Uterus (tissue), 4 donors: Measurements from ENCODE around the gene HHLA2. TPM values are rescaled to one million over a fixed set of nuclear protein-coding genes. Genes with fewer than 3 reads are reported as not detected.

Experiments
- DNase-seq, 2 donors: peaks; one replicate each; pipeline ENCODE4 v3.0.0-alpha.2; 2019 to 2020
- H3K27ac ChIP-seq, 2 donors: fragments of 200-600 bp; sonication (generic); 1 replicate in 1 of 2; 2 replicates in 1 of 2; pipeline ENCODE4 v1.5.1; 2016 to 2018
- H3K27me3 ChIP-seq, 2 donors: fragments of 200-600 bp; sonication (generic); one replicate each; pipeline ENCODE4 v1.5.1; 2018 to 2019; ENCODE audit warnings: control low read depth in 1 of 2
- H3K36me3 ChIP-seq, 2 donors: fragments of 200-600 bp; sonication (generic); one replicate each; pipeline ENCODE4 v1.5.1; 2019; ENCODE audit warnings: control low read depth in 1 of 2
- H3K4me1 ChIP-seq, 2 donors: fragments of 200-600 bp; sonication (generic); one replicate each; pipeline ENCODE4 v1.5.1; 2018 to 2019; ENCODE audit warnings: control low read depth in 1 of 2
- H3K4me3 ChIP-seq, 2 donors: fragments of 200-600 bp; sonication (generic); 1 replicate in 1 of 2; 2 replicates in 1 of 2; pipeline ENCODE4 v1.5.1; 2018 to 2019; ENCODE audit warnings: mild to moderate bottlenecking in 1 of 2
- H3K9me3 ChIP-seq, 2 donors: fragments of 200-600 bp; sonication (generic); one replicate each; pipeline ENCODE4 v1.5.1; 2019; ENCODE audit warnings: control low read depth in 1 of 2
- CTCF ChIP-seq, 4 experiments: fragments of 200-600 bp in 2 of 4; fragments of 450-650 bp in 2 of 4; sonication (generic) in 2 of 4; IDR thresholded peaks; one replicate each; pipeline ENCODE4 v1.5.1; 2016 to 2019; ENCODE audit warnings: antibody characterized with exemption in 4 of 4, mild to moderate bottlenecking in 2 of 4, moderate library complexity in 1 of 4
- POLR2A ChIP-seq, 2 donors: fragments of 450-650 bp; IDR thresholded peaks; one replicate each; pipeline ENCODE4 v1.6.1; 2016; ENCODE audit warnings: antibody characterized with exemption in 2 of 2, mild to moderate bottlenecking in 1 of 2, moderate library complexity in 1 of 2
- intact Hi-C: fragments of 100-400 bp; cut with DNase I; formaldehyde crosslinking; loops from one replicate; pipeline ENCODE4 v1.15.1; 2023; ENCODE audit warnings: low total_unique reads
- total RNA-seq, 4 donors: library from RNA; depleted of rRNA in 3 of 4; stranded (reverse); fragments of >200 nt in 3 of 4; gene quantifications; one replicate each; pipeline versions ENCODE4 v1.1.0 to v1.2.4, GENCODE V29; 2014 to 2023
- donor health status: DM: yes; HTN: yes; CAD: no.

HHLA2 gene
- total RNA-seq, 4 donors from 2014 or later: 0.18 to 1.0 TPM; not detected in 2

GRCh38 chr3:108343491-108343890 is 47.1 kb downstream of the HHLA2 start:
- H3K27ac ChIP-seq: no peak overlapping the region
- TF ChIP-seq POLR2A (IDR thresholded peaks at IDR 0.05): no peak
- no peak for TF ChIP-seq CTCF (IDR thresholded peaks at IDR 0.05)
- no peaks in the 10 kb centered on the region for H3K27me3 ChIP-seq
- intact Hi-C loops: no loop called here
- no peaks in the 10 kb centered on the region for H3K9me3 ChIP-seq
- H3K4me3 ChIP-seq: no peak overlapping the region
- no peaks in the 10 kb centered on the region for H3K36me3 ChIP-seq
- DNase-seq: no peak
- no peaks in the 10 kb centered on the region for H3K4me1 ChIP-seq

GRCh38 chr3:108345492-108346205 is 49.3 kb downstream of the HHLA2 start:
- no peaks in the 10 kb centered on the region for H3K9me3 ChIP-seq
- no peak for DNase-seq
- no peak overlapping the region for H3K4me3 ChIP-seq
- no peaks in the 10 kb centered on the region for H3K4me1 ChIP-seq
- no peaks in the 10 kb centered on the region for H3K27me3 ChIP-seq
- H3K27ac ChIP-seq: no peak overlapping the region
- no peaks in the 10 kb centered on the region for H3K36me3 ChIP-seq
- intact Hi-C loops: no loop called here
- TF ChIP-seq CTCF (IDR thresholded peaks at IDR 0.05) (no peak), POLR2A (IDR thresholded peaks at IDR 0.05) (no peak)

GRCh38 chr3:108346301-108347227 is 50.2 kb downstream of the HHLA2 start:
- no peak for TF ChIP-seq POLR2A (IDR thresholded peaks at IDR 0.05)
- TF ChIP-seq CTCF (IDR thresholded peaks at IDR 0.05): no peak
- H3K27me3 ChIP-seq: no peaks in the 10 kb centered on the region
- no peaks in the 10 kb centered on the region for H3K4me1 ChIP-seq
- H3K27ac ChIP-seq: no peak overlapping the region
- no peak overlapping the region for H3K4me3 ChIP-seq
- no peak for DNase-seq
- no peaks in the 10 kb centered on the region for H3K36me3 ChIP-seq
- intact Hi-C loops: no loop called here
- H3K9me3 ChIP-seq: no peaks in the 10 kb centered on the region

GRCh38 chr3:108352176-108352575 is 55.8 kb downstream of the HHLA2 start:
- no peaks in the 10 kb centered on the region for H3K9me3 ChIP-seq
- no peak for TF ChIP-seq POLR2A (IDR thresholded peaks at IDR 0.05)
- TF ChIP-seq CTCF (IDR thresholded peaks at IDR 0.05): no peak
- no peak overlapping the region for H3K27ac ChIP-seq
- intact Hi-C loops: no loop called here
- H3K4me1 ChIP-seq: no peaks in the 10 kb centered on the region
- H3K27me3 ChIP-seq: no peaks in the 10 kb centered on the region
- H3K36me3 ChIP-seq: no peaks in the 10 kb centered on the region
- DNase-seq: no peak
- H3K4me3 ChIP-seq: no peak overlapping the region

GRCh38 chr3:108354562-108354961 is 58.2 kb downstream of the HHLA2 start:
- no peak overlapping the region for H3K4me3 ChIP-seq
- H3K27me3 ChIP-seq: no peaks in the 10 kb centered on the region
- no peaks in the 10 kb centered on the region for H3K36me3 ChIP-seq
- H3K9me3 ChIP-seq: no peaks in the 10 kb centered on the region
- intact Hi-C loops: no loop called here
- no peak for DNase-seq
- no peaks in the 10 kb centered on the region for H3K4me1 ChIP-seq
- TF ChIP-seq POLR2A (IDR thresholded peaks at IDR 0.05) (no peak), CTCF (IDR thresholded peaks at IDR 0.05) (no peak)
- H3K27ac ChIP-seq: no peak overlapping the region
